ENCODE measurements around the gene TMEM41A. TPM values are rescaled to one million over a fixed set of nuclear protein-coding genes. Genes with fewer than 3 reads are reported as not detected.

Gene TMEM41A
- total and polyA plus RNA-seq, 10 donors: 5.9 to 37.8 (median 22.9) TPM

DNA sequence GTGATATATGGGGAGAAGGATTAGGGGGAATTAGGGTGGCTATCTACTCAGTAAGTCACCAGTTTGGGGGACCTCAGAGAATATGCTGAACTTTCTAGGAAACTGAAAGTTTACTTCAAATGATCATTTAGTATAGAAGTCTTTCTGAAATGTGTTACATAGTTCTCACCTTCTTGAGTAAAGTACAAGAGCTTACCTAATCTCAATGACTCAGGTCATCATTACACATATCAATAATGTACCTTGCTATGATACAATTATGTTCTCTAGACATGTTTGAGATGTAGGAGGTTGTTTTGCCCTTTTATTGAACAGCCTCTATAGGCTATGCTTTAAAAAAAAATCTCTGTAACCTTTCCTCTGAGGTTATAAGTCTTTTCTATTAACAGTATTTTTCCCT is 50.7 kb downstream of the TMEM41A start:
- no peaks in the 10 kb centered on the region for H3K4me1 ChIP-seq
- no peaks in the 10 kb centered on the region for H3K27me3 ChIP-seq (replicated peaks in 1 of 7)
- no peak for DNase-seq
- no peaks in the 10 kb centered on the region for H3K9me3 ChIP-seq
- no peak overlapping the region for H3K27ac ChIP-seq
- no peak overlapping the region for H3K4me3 ChIP-seq
- TF ChIP-seq, protein P1, sequence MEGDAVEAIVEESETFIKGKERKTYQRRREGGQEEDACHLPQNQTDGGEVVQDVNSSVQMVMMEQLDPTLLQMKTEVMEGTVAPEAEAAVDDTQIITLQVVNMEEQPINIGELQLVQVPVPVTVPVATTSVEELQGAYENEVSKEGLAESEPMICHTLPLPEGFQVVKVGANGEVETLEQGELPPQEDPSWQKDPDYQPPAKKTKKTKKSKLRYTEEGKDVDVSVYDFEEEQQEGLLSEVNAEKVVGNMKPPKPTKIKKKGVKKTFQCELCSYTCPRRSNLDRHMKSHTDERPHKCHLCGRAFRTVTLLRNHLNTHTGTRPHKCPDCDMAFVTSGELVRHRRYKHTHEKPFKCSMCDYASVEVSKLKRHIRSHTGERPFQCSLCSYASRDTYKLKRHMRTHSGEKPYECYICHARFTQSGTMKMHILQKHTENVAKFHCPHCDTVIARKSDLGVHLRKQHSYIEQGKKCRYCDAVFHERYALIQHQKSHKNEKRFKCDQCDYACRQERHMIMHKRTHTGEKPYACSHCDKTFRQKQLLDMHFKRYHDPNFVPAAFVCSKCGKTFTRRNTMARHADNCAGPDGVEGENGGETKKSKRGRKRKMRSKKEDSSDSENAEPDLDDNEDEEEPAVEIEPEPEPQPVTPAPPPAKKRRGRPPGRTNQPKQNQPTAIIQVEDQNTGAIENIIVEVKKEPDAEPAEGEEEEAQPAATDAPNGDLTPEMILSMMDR (IDR thresholded peaks at IDR 0.05 in 8 of 11, conservative IDR thresholded peaks at IDR 0.05 in 3 of 11): no peak
- TF ChIP-seq POLR2A (IDR thresholded peaks at IDR 0.05): no peak
- TF ChIP-seq POLR2AphosphoS5 (IDR thresholded peaks at IDR 0.05): no peak
- H3K36me3 ChIP-seq: no peaks in the 10 kb centered on the region
- intact Hi-C loops (cut with DNase I; ENCODE audit: low total_unique reads): no loop called here

DNA sequence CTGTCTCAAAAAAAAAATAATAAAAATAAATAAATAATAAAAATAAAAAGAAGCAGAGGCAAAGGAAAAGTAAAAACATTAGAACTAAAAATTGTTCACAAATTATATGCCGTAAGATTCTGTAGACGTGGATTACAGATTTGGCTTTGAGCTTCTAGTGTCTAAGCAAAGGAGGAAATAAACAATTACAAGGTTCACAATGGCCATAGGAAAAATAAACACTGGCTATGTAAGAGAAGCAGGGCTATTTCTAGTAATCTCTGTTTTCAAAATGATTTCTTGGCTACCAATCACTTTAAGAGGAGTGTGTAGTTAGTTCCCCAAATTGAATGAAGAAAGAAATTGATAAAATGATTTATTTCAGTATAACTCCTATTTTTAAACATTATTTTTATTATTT is 54.5 kb downstream of the TMEM41A start:
- no peak for TF ChIP-seq POLR2AphosphoS5 (IDR thresholded peaks at IDR 0.05)
- TF ChIP-seq, protein P1 (IDR thresholded peaks at IDR 0.05 in 8 of 11, conservative IDR thresholded peaks at IDR 0.05 in 3 of 11): no peak
- no peak for TF ChIP-seq POLR2A (IDR thresholded peaks at IDR 0.05)
- Histone ChIP-seq H3K4me3 (no peak overlapping the region), H3K9me3 (no peaks in the 10 kb centered on the region), H3K4me1 (no peaks in the 10 kb centered on the region), H3K27ac (no peak overlapping the region), H3K27me3 (replicated peaks in 1 of 7) (no peaks in the 10 kb centered on the region), H3K36me3 (no peaks in the 10 kb centered on the region)
- intact Hi-C loops (cut with DNase I; ENCODE audit: low total_unique reads): no loop called here
- 92 to 97% (median 95%) methylated on average over 2 of the region's 2 CpGs for WGBS, 5 donors
- DNase-seq: no peak

DNA sequence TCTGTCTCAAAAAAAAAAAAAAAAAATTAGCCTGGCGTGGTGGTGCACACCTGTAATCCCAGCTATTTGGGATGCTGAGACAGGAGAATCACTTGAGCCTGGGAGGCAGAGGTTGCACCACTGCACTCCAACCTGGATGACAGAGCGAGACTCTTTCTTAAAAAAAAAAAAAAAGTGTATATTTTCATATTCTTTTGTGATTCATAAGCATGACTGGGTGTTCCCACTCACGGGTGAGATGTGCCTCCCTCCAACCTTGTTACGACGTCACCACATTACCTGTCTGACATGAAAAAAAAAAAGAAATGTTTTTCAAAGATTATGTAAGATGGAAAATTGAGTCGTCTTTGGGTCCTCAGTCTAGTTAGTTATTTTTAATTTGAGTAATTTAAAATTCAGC is 56.8 kb downstream of the TMEM41A start:
- no peaks in the 10 kb centered on the region for H3K27me3 ChIP-seq (replicated peaks in 1 of 7)
- WGBS, 5 donors: 85 to 97% (median 92%) methylated on average over 6 of the region's 6 CpGs
- H3K4me3 ChIP-seq: no peak overlapping the region

DNA sequence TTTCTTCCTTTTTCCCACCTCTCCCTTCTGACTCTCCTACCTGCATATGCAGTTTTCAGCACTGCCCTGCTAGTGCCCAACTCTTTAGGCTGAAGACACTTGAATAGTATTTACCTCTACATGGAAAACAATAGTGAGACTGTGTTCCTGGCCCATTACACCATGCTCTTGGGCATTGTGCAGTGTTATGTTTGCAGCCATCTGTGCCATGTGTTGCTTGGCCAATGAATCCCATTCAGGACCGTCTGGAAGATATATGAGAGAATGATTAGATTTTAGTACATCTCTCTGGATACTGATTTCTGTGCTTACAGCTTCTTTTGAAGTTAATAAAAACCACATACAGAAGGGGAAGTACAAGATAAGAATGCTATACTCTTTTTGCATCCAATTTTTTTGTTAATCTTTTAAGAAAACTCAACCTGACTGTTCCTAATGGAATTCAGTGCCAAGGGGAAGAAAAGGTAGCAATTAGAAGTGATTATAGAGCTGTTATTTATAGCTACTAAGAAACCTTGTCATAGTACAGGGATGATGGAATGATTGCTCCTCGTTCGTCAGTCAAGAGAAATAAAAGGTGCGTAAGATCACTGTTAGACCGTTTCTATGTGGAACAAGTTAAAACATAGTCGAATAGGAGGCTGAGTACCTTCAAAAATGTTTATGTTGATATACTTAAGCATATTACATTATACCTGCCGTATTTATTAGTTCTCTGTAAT is 58.9 kb downstream of the TMEM41A start:
- Histone ChIP-seq H3K4me1 (no peaks in the 10 kb centered on the region), H3K27me3 (replicated peaks in 1 of 7) (no peaks in the 10 kb centered on the region), H3K4me3 (no peak overlapping the region), H3K9me3 (no peaks in the 10 kb centered on the region), H3K27ac (no peak overlapping the region), H3K36me3 (no peaks in the 10 kb centered on the region)
- DNase-seq: no peak
- 89 to 95% (median 94%) methylated on average over 7 of the region's 7 CpGs for WGBS, 5 donors
- intact Hi-C loops (cut with DNase I; ENCODE audit: low total_unique reads): no loop called here
- TF ChIP-seq POLR2AphosphoS5 (IDR thresholded peaks at IDR 0.05) (no peak), POLR2A (IDR thresholded peaks at IDR 0.05) (no peak)
- TF ChIP-seq, protein P1 (IDR thresholded peaks at IDR 0.05 in 8 of 11, conservative IDR thresholded peaks at IDR 0.05 in 3 of 11): no peak

More for the DNA sequence above, 56.8 kb downstream of the TMEM41A start:
- Histone ChIP-seq H3K36me3 (no peaks in the 10 kb centered on the region), H3K27ac (no peak overlapping the region), H3K4me1 (no peaks in the 10 kb centered on the region), H3K9me3 (no peaks in the 10 kb centered on the region)
- intact Hi-C loops (cut with DNase I; ENCODE audit: low total_unique reads): no loop called here
- TF ChIP-seq POLR2AphosphoS5 (IDR thresholded peaks at IDR 0.05): no peak
- TF ChIP-seq, protein P1 (IDR thresholded peaks at IDR 0.05 in 8 of 11, conservative IDR thresholded peaks at IDR 0.05 in 3 of 11): no peak
- no peak for TF ChIP-seq POLR2A (IDR thresholded peaks at IDR 0.05)
- no peak for DNase-seq

Other genes with a start within 250 kb of the TMEM41A start
- gene EHHADH, start 245.0 kb downstream of the TMEM41A start, total RNA-seq: 10 to 100 TPM in 4 of 7 donors, 1 to 10 TPM in 3; 3.9 to 18.9 (median 10.1) TPM
- 1 to 10 TPM; 1.3 to 2.5 (median 1.8) TPM for gene EHHADH, start 245.0 kb downstream of the TMEM41A start, polyA plus RNA-seq
- gene MAP3K13, start 135.9 kb downstream of the TMEM41A start, total RNA-seq: 10 to 100 TPM; 13.2 to 20.9 (median 16.6) TPM
- 10 to 100 TPM; 13.9 to 20.1 (median 14.9) TPM for gene MAP3K13, start 135.9 kb downstream of the TMEM41A start, polyA plus RNA-seq
- gene LIPH, start 53.6 kb upstream of the TMEM41A start, total RNA-seq: 1 to 10 TPM in 5 of 7 donors, under 1 TPM in 2; 0.83 to 3.1 (median 1.7) TPM
- gene LIPH, start 53.6 kb upstream of the TMEM41A start, polyA plus RNA-seq: under 1 TPM; 0.03 to 0.38 (median 0.09) TPM
- 10 to 100 TPM; 19.2 to 40.0 (median 34.7) TPM for gene SENP2, start 87.3 kb upstream of the TMEM41A start, total RNA-seq
- 1 to 10 TPM; 4.8 to 8.7 (median 5.2) TPM for gene SENP2, start 87.3 kb upstream of the TMEM41A start, polyA plus RNA-seq